HEK293T (cell line): ENCODE data around the gene LIMCH1.
"Not testable (repeated sequence)": the region's sequence is repeated elsewhere in the genome, so short reads cannot be mapped to it uniquely, and the experiment has no call there.

ENCODE experiments used
- CTCF ChIA-PET: fragments of 350-600 bp; formaldehyde crosslinking; extraction: SDS; loops from one replicate; lab custom pipeline; 2021; ENCODE audit warnings: antibody characterized with exemption, inconsistent platforms; lab: Yijun Ruan, JAX
- POLR2A ChIA-PET: fragments of 350-600 bp; formaldehyde crosslinking; extraction: SDS; loops from one replicate; lab custom pipeline; 2020; ENCODE audit warnings: antibody characterized with exemption, inconsistent platforms; lab: Yijun Ruan, JAX
- DNase-seq: peaks from one replicate; pipeline ENCODE4 v3.0.0; 2012; ENCODE audit warnings: mixed read lengths; ENCODE audit errors: extremely low spot score
- ARNT ChIP-seq: fragments of 450-650 bp; IDR thresholded peaks from 2 replicates; pipeline ENCODE4 v1.6.1; 2017; ENCODE audit warnings: mild to moderate bottlenecking
- BHLHE40 ChIP-seq: fragments of 450-650 bp; IDR thresholded peaks from 2 replicates; pipeline ENCODE4 v1.6.1; 2016; ENCODE audit warnings: mild to moderate bottlenecking, moderate library complexity, borderline replicate concordance
- CTBP1 ChIP-seq: fragments of 450-650 bp; IDR thresholded peaks from 2 replicates; pipeline ENCODE4 v1.6.1; 2016; ENCODE audit warnings: borderline replicate concordance
- ELF4 ChIP-seq: fragments of 450-650 bp; IDR thresholded peaks from 2 replicates; pipeline ENCODE4 v1.6.1; 2017; ENCODE audit warnings: antibody characterized with exemption
- FOXA1 ChIP-seq: fragments of 450-650 bp; IDR thresholded peaks from 2 replicates; pipeline ENCODE4 v1.6.1; 2016; ENCODE audit warnings: mild to moderate bottlenecking
- FOXK2 ChIP-seq: fragments of 450-650 bp; IDR thresholded peaks from 2 replicates; pipeline ENCODE4 v1.6.1; 2016; ENCODE audit warnings: mild to moderate bottlenecking
- FOXM1 ChIP-seq: fragments of 450-650 bp; IDR thresholded peaks from 2 replicates; pipeline ENCODE4 v1.6.1; 2017; ENCODE audit warnings: mild to moderate bottlenecking, borderline replicate concordance
- HDGF ChIP-seq: fragments of 450-650 bp; IDR thresholded peaks from 2 replicates; pipeline ENCODE4 v1.6.1; 2017; ENCODE audit warnings: antibody characterized with exemption, borderline replicate concordance
- L3MBTL2 ChIP-seq: fragments of 450-650 bp; conservative IDR thresholded peaks from 2 replicates; pipeline ENCODE4 v1.6.1; 2016; ENCODE audit warnings: mild to moderate bottlenecking
- LEF1 ChIP-seq: fragments of 450-650 bp; IDR thresholded peaks from 2 replicates; pipeline ENCODE4 v1.6.1; 2017; ENCODE audit warnings: mild to moderate bottlenecking, borderline replicate concordance
- NFRKB ChIP-seq: fragments of 450-650 bp; IDR thresholded peaks from 2 replicates; pipeline ENCODE4 v1.6.1; 2016; ENCODE audit warnings: mild to moderate bottlenecking, moderate library complexity
- SP1 ChIP-seq: fragments of 450-650 bp; IDR thresholded peaks from 2 replicates; pipeline ENCODE4 v1.6.1; 2017
- SUZ12 ChIP-seq: fragments of 450-650 bp; IDR thresholded peaks from 2 replicates; pipeline ENCODE4 v1.6.1; 2016; ENCODE audit warnings: mild to moderate bottlenecking
- TARDBP ChIP-seq: fragments of 450-650 bp; IDR thresholded peaks from 2 replicates; pipeline ENCODE4 v1.6.1; 2016
- ZNF384 ChIP-seq: fragments of 450-650 bp; IDR thresholded peaks from 2 replicates; pipeline ENCODE4 v1.6.1; 2016
- TF ChIP-seq, protein P1 (sequence below): fragments of 450-650 bp; IDR thresholded peaks from 2 replicates; pipeline ENCODE4 v1.6.1; 2016

Gene LIMCH1

DNA sequence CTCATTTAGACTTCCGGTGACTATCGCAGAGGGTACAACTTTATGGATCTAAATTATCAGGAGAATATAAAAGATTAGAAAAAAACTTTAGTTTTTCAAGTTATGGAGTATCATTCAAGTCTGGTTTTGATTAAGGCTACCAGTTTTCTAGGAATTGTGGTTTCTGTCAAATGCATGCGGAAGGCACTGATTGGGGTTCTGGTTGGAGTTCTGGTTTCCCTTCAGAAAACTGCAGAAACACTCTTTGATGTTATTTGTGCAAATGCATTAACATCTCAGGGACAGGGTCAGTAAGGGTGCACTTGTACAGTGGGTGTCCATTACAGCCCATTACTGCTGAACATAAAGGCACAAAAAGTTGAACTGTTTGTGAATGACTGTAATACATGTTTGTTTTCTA, 100.2 kb downstream of the LIMCH1 start:
- ChIA-PET POLR2A (no interaction called here), CTCF (no interaction called here)
- TF ChIP-seq, protein P1, sequence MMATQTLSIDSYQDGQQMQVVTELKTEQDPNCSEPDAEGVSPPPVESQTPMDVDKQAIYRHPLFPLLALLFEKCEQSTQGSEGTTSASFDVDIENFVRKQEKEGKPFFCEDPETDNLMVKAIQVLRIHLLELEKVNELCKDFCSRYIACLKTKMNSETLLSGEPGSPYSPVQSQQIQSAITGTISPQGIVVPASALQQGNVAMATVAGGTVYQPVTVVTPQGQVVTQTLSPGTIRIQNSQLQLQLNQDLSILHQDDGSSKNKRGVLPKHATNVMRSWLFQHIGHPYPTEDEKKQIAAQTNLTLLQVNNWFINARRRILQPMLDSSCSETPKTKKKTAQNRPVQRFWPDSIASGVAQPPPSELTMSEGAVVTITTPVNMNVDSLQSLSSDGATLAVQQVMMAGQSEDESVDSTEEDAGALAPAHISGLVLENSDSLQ = no peak
- TF ChIP-seq ARNT (no peak), TARDBP (no peak), BHLHE40 (no peak), LEF1 (no peak), HDGF (no peak), FOXM1 (no peak), SUZ12 (no peak), FOXK2 (no peak), L3MBTL2 (no peak), ELF4 (no peak), SP1 (no peak), ZNF384 (no peak)
- DNase-seq = no peak

DNA sequence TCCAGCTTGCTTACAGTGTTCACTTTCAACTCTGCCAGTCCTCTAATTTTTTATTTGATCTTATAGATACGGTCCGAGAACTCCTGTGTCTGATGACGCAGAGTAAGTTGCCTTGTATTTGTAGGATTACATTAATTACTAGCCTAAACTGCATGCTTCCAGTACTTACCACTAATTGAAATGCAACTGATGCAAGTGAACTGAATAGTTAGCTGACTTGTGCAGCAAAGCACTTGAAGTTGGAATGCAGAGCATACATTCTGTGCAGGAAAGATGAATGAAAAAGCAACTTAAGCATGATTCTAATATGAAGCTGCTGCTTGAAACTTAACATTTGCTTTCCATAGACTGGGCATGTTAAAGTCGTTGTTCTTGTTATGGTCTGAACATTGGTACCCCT, 100.9 kb downstream of the LIMCH1 start:
- ChIA-PET CTCF (no interaction called here), POLR2A (no interaction called here)

DNA sequence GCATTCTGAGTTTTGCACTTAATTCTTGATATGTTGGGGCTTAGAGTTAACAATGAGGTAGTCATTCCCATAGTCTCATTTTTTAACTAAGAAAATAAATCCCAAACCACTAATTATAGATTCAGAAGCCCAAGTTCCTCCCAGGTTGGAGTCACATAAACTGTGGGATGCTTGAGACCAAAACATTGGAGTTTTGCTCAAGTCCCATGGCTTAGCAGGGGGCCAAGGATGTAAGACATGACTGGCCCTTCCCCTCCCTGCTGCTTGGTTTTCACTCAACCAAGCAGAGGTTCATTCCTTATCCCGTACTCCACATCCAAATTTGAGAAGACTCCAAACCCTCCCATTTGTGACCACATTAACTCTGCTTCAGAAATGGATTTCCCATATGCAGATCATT, 101.3 kb downstream of the LIMCH1 start:
- DNase-seq = no peak
- CTCF ChIA-PET = no interaction called here

More for the DNA sequence above, 100.9 kb downstream of the LIMCH1 start:
- TF ChIP-seq ARNT (no peak), HDGF (no peak)
- no peak for DNase-seq

DNA sequence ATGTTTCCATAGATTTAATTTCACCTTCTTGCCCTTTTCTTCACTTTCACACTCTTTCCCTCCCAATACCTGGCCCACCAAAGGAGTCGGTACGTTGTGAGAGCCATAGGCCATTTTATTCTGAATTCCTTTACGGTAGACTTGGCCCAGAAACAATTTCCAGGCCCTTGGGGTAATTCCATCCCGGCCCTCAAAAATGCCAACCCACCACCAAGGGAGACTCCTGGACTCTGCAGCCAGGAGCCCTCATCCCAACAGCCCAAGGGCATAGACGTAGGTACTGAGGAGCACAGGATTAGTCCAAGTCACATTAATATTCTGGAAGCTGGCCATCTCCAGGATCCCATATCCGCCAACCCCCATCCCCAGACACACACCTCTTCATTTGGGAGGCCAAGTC, 102.9 kb downstream of the LIMCH1 start:
- ChIA-PET CTCF (no interaction called here), POLR2A (no interaction called here)
- TF ChIP-seq SP1 = no peak
- no peak for TF ChIP-seq BHLHE40
- no peak for TF ChIP-seq NFRKB
- no peak for DNase-seq

More for the DNA sequence above, 101.3 kb downstream of the LIMCH1 start:
- POLR2A ChIA-PET = no interaction called here
- TF ChIP-seq SUZ12 = no peak
- TF ChIP-seq ELF4 = no peak
- no peak for TF ChIP-seq NFRKB
- no peak for TF ChIP-seq BHLHE40
- TF ChIP-seq, protein P1 = no peak
- TF ChIP-seq ZNF384 = no peak
- TF ChIP-seq SP1 = no peak
- TF ChIP-seq FOXA1 = no peak
- no peak for TF ChIP-seq FOXK2
- TF ChIP-seq FOXM1 = no peak
- TF ChIP-seq L3MBTL2 = no peak
- TF ChIP-seq CTBP1 = no peak
- TF ChIP-seq LEF1 = no peak
- no peak for TF ChIP-seq ARNT
- TF ChIP-seq HDGF = no peak
- TF ChIP-seq TARDBP = no peak

DNA sequence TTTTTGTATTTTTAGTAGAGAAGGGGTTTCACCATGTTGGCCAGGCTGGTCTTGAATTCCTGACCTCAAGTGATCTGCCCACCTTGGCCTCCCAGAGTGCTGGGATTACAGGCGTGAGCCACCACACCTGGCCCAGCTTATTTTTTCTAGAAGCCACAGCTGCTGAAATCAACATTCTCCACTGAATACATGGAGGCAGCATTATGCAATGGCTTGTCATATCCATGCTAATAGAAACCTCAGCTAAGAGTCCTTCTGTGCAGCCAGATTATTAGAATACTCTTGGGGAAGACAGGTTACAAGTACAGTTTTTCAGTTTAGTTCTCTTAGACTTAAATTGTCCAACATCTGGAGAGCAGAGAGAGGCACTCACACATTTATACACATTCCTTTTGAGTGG, 104.8 kb downstream of the LIMCH1 start:
- CTCF ChIA-PET = interaction anchor here (0.6 kb wide), 1 partner anchor 230 kb away, joined by 3 read pairs; no protein-coding TSS in a partner anchor
- DNase-seq, POLR2A ChIA-PET: not testable (repeated sequence)

DNA sequence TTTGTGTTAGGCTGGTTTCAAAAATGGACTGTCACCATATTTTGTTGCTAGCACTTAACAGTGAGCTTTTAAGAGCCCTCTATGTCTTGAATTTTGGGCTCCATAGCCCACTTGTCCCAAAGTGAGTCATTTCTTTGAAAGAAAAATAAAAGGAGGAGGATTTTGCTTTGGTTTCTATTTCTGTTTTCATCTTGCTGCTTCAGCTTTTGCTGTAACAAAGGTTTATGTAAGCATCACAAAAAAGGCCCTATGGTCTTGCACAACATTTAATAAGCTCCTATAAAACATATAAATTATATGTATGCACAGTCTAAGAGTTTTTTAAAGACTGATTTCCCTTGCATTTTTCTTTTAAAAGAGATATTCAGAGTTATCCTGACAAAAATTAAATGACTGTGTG, 105.4 kb downstream of the LIMCH1 start:
- no peak for TF ChIP-seq ZNF384
- no peak for TF ChIP-seq FOXA1
- TF ChIP-seq ELF4 = no peak
- TF ChIP-seq FOXM1 = no peak
- no peak for TF ChIP-seq TARDBP
- no peak for TF ChIP-seq LEF1
- TF ChIP-seq, protein P1 = no peak
- no peak for TF ChIP-seq ARNT
- no peak for TF ChIP-seq FOXK2
- no peak for TF ChIP-seq CTBP1
- no peak for TF ChIP-seq SP1
- no peak for TF ChIP-seq SUZ12
- POLR2A ChIA-PET = no interaction called here
- DNase-seq = no peak
- CTCF ChIA-PET = interaction anchor here (0.6 kb wide), 1 partner anchor 230 kb away, joined by 3 read pairs; no protein-coding TSS in a partner anchor

DNA sequence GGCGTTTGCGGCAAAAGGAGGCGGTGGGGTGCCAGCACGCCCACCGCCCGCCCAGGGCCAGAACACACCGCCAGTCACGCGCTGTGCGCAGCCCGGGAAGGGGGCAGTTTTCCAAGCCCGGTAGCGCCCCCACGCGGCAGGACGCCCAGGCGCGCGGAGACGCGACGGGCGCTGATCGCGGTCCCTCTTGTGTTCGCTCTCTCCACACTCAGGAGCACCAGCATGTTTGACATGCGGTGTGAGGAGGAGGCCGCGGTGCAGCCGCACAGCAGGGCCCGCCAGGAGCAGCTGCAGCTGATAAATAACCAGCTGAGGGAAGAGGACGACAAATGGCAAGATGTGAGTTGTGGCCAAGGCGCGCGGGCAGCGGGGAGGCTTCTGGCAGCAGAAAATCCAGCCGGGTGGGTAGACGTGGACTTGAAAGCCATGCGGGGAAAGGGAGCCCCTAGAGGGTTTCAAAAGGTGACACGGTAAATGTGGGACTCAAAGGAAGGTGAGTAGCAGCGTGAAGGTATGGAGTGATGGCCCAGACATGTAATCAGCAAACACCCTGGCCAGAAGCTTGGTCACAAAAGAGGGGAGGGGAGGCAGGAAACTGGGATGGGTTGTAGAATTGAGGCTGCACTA, 106.4 kb downstream of the LIMCH1 start:
- CTCF ChIA-PET = interaction anchor here (0.9 kb wide), 1 partner anchor 9 kb away, joined by 4 read pairs; no protein-coding TSS in a partner anchor
- TF ChIP-seq FOXA1 (no peak), TARDBP (no peak), SP1 (no peak), SUZ12 (no peak), L3MBTL2 (no peak), HDGF (no peak), ELF4 (no peak), FOXM1 (no peak), BHLHE40 (no peak), CTBP1 (no peak), FOXK2 (no peak), LEF1 (no peak), ARNT (no peak), ZNF384 (no peak), NFRKB (no peak)
- TF ChIP-seq, protein P1 = no peak

More for the DNA sequence above, 106.4 kb downstream of the LIMCH1 start:
- DNase-seq = no peak
- POLR2A ChIA-PET = no interaction called here
